BLaER1 treated with 17β-estradiol and CSF1 and Interleukin-3, amounts not matched to agents 10 nM and 100 nM (cell line): ENCODE data around the gene AP2A2.
A peak's percentile ranks its signal among the peaks of the same experiment; 100 is the strongest.

ENCODE experiments used
- H3K27ac ChIP-seq, 11 experiments: shearing (Covaris generic); formaldehyde crosslinking; 2 replicates each; pipeline ENCODE4 v1.8.1; 2022
- H3K27me3 ChIP-seq, 11 experiments: shearing (Covaris generic); formaldehyde crosslinking; 2 replicates each; pipeline ENCODE4 v1.8.1; 2022
- H3K36me3 ChIP-seq, 11 experiments: shearing (Covaris generic); formaldehyde crosslinking; 2 replicates each; pipeline ENCODE4 v1.8.1; 2022
- H3K4me1 ChIP-seq, 10 experiments: shearing (Covaris generic); formaldehyde crosslinking; 2 replicates each; pipeline ENCODE4 v1.8.1; 2022
- H3K4me2 ChIP-seq, 11 experiments: shearing (Covaris generic); formaldehyde crosslinking; 2 replicates each; pipeline ENCODE4 v1.8.1; 2022
- H3K4me3 ChIP-seq, 10 experiments: shearing (Covaris generic); formaldehyde crosslinking; 2 replicates each; pipeline ENCODE4 v1.8.1; 2022
- H3K9ac ChIP-seq, 11 experiments: shearing (Covaris generic); formaldehyde crosslinking; 2 replicates each; pipeline ENCODE4 v1.8.1; 2022
- H3K9me3 ChIP-seq, 11 experiments: shearing (Covaris generic); formaldehyde crosslinking; replicated peaks in 1 of 11; 2 replicates each; pipeline ENCODE4 v1.8.1; 2022
- H4K20me1 ChIP-seq, 11 experiments: shearing (Covaris generic); formaldehyde crosslinking; 2 replicates each; pipeline ENCODE4 v1.8.1; 2022
- Cebpa-rat ChIP-seq, 11 experiments: shearing (Covaris generic); IDR thresholded peaks; 2 replicates each; pipeline ENCODE4 v1.8.1; 2022

Gene AP2A2

GRCh38 chr11:925158-925495 lies 543 bp upstream of the AP2A2 start:
- Histone ChIP-seq H3K27me3 (no peaks in the 10 kb centered on the region), H4K20me1 (peaks cover 20 to 39% (median 37%) of the 10 kb centered on the region in 11 experiments; a peak in 20 of 22 replicates), H3K36me3 (peaks cover 20 to 32% (median 27%) of the 10 kb centered on the region in 11 experiments), H3K9me3 (no peaks in the 10 kb centered on the region), H3K4me2 (peak overlapping the region in 3 of 11 experiments; percentile 7 to 56 (median 33); a peak in 4 of 22 replicates), H3K4me3 (peak overlapping the region; percentile 68 to 85 (median 76); a peak in 17 of 20 replicates), H3K9ac (peak overlapping the region; percentile 78 to 90 (median 86); a peak in 20 of 22 replicates), H3K4me1 (peaks cover 29 to 46% (median 36%) of the 10 kb centered on the region in 10 experiments), H3K27ac (peak overlapping the region in 9 of 11 experiments; percentile 23 to 87 (median 81); a peak in 14 of 22 replicates)
- TF ChIP-seq Cebpa-rat (IDR thresholded peaks at IDR 0.05) = no peak

- Histone ChIP-seq H3K4me3 (peak overlapping the region; percentile 68 to 85 (median 76)), H3K27ac (peak overlapping the region; percentile 46 to 87 (median 80); a peak in 21 of 22 replicates), H3K9ac (peak overlapping the region; percentile 78 to 90 (median 86)), H3K27me3 (no peaks in the 10 kb centered on the region), H3K4me2 (peak overlapping the region; percentile 83 to 99 (median 96)), H3K36me3 (peaks cover 20 to 37% (median 29%) of the 10 kb centered on the region in 11 experiments), H4K20me1 (peaks cover 20 to 52% (median 50%) of the 10 kb centered on the region in 11 experiments; a peak in 20 of 22 replicates), H3K9me3 (no peaks in the 10 kb centered on the region), H3K4me1 (peaks cover 39 to 57% (median 48%) of the 10 kb centered on the region in 10 experiments)
- TF ChIP-seq Cebpa-rat (IDR thresholded peaks at IDR 0.05) = no peak
Measured at GRCh38 chr11:926341-926916, 759 bp downstream of the AP2A2 start.

- H4K20me1 ChIP-seq = peaks cover 20 to 66% (median 63%) of the 10 kb centered on the region in 11 experiments; a peak in 21 of 22 replicates
- H3K4me2 ChIP-seq = peak overlapping the region; percentile 83 to 99 (median 96)
- H3K9ac ChIP-seq = peak overlapping the region in 7 of 11 experiments; percentile 6 to 90 (median 85); a peak in 10 of 22 replicates
- no peaks in the 10 kb centered on the region for H3K27me3 ChIP-seq
- no peak overlapping the region for H3K27ac ChIP-seq
- peaks cover 20 to 43% (median 29%) of the 10 kb centered on the region in 11 experiments for H3K36me3 ChIP-seq
- peak overlapping the region in 2 of 10 experiments; percentile 75 to 85; a peak in 4 of 20 replicates for H3K4me3 ChIP-seq
- peaks cover 53 to 71% (median 62%) of the 10 kb centered on the region in 10 experiments for H3K4me1 ChIP-seq
- TF ChIP-seq Cebpa-rat (IDR thresholded peaks at IDR 0.05) = no peak
- H3K9me3 ChIP-seq = no peaks in the 10 kb centered on the region
Measured at GRCh38 chr11:927871-928270, 2.2 kb downstream of the AP2A2 start.

- H3K4me2 ChIP-seq = peak overlapping the region in 10 of 11 experiments; percentile 3 to 99 (median 96); a peak in 16 of 22 replicates
- no peaks in the 10 kb centered on the region for H3K9me3 ChIP-seq
- no peak overlapping the region for H3K27ac ChIP-seq
- no peaks in the 10 kb centered on the region for H3K27me3 ChIP-seq
- TF ChIP-seq Cebpa-rat (IDR thresholded peaks at IDR 0.05) = no peak
- H4K20me1 ChIP-seq = peaks cover 20 to 75% (median 73%) of the 10 kb centered on the region in 11 experiments; a peak in 21 of 22 replicates
- peaks cover 62 to 80% (median 71%) of the 10 kb centered on the region in 10 experiments for H3K4me1 ChIP-seq
- H3K4me3 ChIP-seq = 0 out of 20 replicates have a peak overlapping the region, but pooled peaks of 1 of the 10 experiments have one; percentile 13
- H3K36me3 ChIP-seq = peaks cover 20 to 43% (median 30%) of the 10 kb centered on the region in 11 experiments
- peak overlapping the region in 5 of 11 experiments; percentile 11 to 90 (median 25); a peak in 6 of 22 replicates for H3K9ac ChIP-seq
Measured at GRCh38 chr11:928786-929185, 3.1 kb downstream of the AP2A2 start.

GRCh38 chr11:929405-929804 lies 3.7 kb downstream of the AP2A2 start:
- Histone ChIP-seq H3K4me3 (no peak overlapping the region), H4K20me1 (peaks cover 20 to 82% (median 79%) of the 10 kb centered on the region in 11 experiments; a peak in 21 of 22 replicates), H3K9me3 (no peaks in the 10 kb centered on the region), H3K4me2 (peak overlapping the region in 7 of 11 experiments; percentile 3 to 98 (median 95); a peak in 9 of 22 replicates), H3K27me3 (no peaks in the 10 kb centered on the region), H3K9ac (peak overlapping the region in 1 of 11 experiments; percentile 40; a peak in 2 of 22 replicates), H3K36me3 (peaks cover 20 to 43% (median 30%) of the 10 kb centered on the region in 11 experiments), H3K4me1 (peaks cover 65 to 86% (median 74%) of the 10 kb centered on the region in 10 experiments), H3K27ac (no peak overlapping the region)
- no peak for TF ChIP-seq Cebpa-rat (IDR thresholded peaks at IDR 0.05)

- H3K4me1 ChIP-seq = peaks cover 68 to 97% (median 79%) of the 10 kb centered on the region in 10 experiments
- no peak for TF ChIP-seq Cebpa-rat (IDR thresholded peaks at IDR 0.05)
- H3K4me3 ChIP-seq = 0 out of 20 replicates have a peak overlapping the region, but pooled peaks of 2 of the 10 experiments have one; percentile 1 to 23
- peak overlapping the region in 10 of 11 experiments; percentile 0 to 97 (median 51); a peak in 16 of 22 replicates for H3K4me2 ChIP-seq
- H3K36me3 ChIP-seq = peaks cover 20 to 50% (median 32%) of the 10 kb centered on the region in 11 experiments
- H3K27ac ChIP-seq = peak overlapping the region in 3 of 11 experiments; percentile 83 to 91 (median 90); a peak in 5 of 22 replicates
- H4K20me1 ChIP-seq = peaks cover 27 to 100% (median 96%) of the 10 kb centered on the region in 11 experiments; a peak in 21 of 22 replicates
- no peaks in the 10 kb centered on the region for H3K9me3 ChIP-seq
- H3K9ac ChIP-seq = peak overlapping the region in 3 of 11 experiments; percentile 60 to 80 (median 72); a peak in 4 of 22 replicates
- no peaks in the 10 kb centered on the region for H3K27me3 ChIP-seq
Measured at GRCh38 chr11:931385-931784, 5.7 kb downstream of the AP2A2 start.

- Histone ChIP-seq H3K4me2 (peak overlapping the region in 10 of 11 experiments; percentile 14 to 97 (median 51); a peak in 19 of 22 replicates), H4K20me1 (peaks cover 38 to 100% (median 97%) of the 10 kb centered on the region in 11 experiments; a peak in 21 of 22 replicates), H3K4me3 (peak overlapping the region in 3 of 10 experiments; percentile 22 to 36 (median 25); a peak in 4 of 20 replicates), H3K27me3 (no peaks in the 10 kb centered on the region), H3K27ac (peak overlapping the region in 4 of 11 experiments; percentile 50 to 91 (median 86); a peak in 8 of 22 replicates), H3K9ac (peak overlapping the region in 4 of 11 experiments; percentile 18 to 80 (median 66); a peak in 8 of 22 replicates), H3K9me3 (no peaks in the 10 kb centered on the region), H3K36me3 (peaks cover 14 to 51% (median 29%) of the 10 kb centered on the region in 11 experiments), H3K4me1 (peaks cover 68 to 100% (median 79%) of the 10 kb centered on the region in 10 experiments)
- TF ChIP-seq Cebpa-rat (IDR thresholded peaks at IDR 0.05) = no peak
Measured at GRCh38 chr11:932435-932834, 6.8 kb downstream of the AP2A2 start.

GRCh38 chr11:933142-933851 lies 7.6 kb downstream of the AP2A2 start:
- H3K4me3 ChIP-seq = peak overlapping the region in 3 of 10 experiments; percentile 22 to 36 (median 25); a peak in 4 of 20 replicates
- peaks cover 39 to 100% (median 97%) of the 10 kb centered on the region in 11 experiments; a peak in 21 of 22 replicates for H4K20me1 ChIP-seq
- H3K4me1 ChIP-seq = peaks cover 68 to 100% (median 79%) of the 10 kb centered on the region in 10 experiments
- TF ChIP-seq Cebpa-rat (IDR thresholded peaks at IDR 0.05) = peak in 2 of 11 experiments; percentile 30 to 48; a peak in 2 of 22 replicates
- H3K36me3 ChIP-seq = peaks cover 9 to 44% (median 25%) of the 10 kb centered on the region in 11 experiments; a peak in 19 of 22 replicates
- peak overlapping the region in 5 of 11 experiments; percentile 13 to 80 (median 60); a peak in 7 of 22 replicates for H3K9ac ChIP-seq
- H3K27me3 ChIP-seq = no peaks in the 10 kb centered on the region
- peak overlapping the region; percentile 12 to 97 (median 36); a peak in 18 of 22 replicates for H3K4me2 ChIP-seq
- H3K27ac ChIP-seq = peak overlapping the region in 5 of 11 experiments; percentile 9 to 91 (median 83); a peak in 9 of 22 replicates
- H3K9me3 ChIP-seq = no peaks in the 10 kb centered on the region
